ENCODE data around the gene MAST2. TPM values are rescaled to one million over a fixed set of nuclear protein-coding genes. Genes with fewer than 3 reads are reported as not detected.
"Not testable (repeated sequence)": the region's sequence is repeated elsewhere in the genome, so short reads cannot be mapped to it uniquely, and the experiment has no call there.

Gene MAST2
- total RNA-seq, 1 experiment from 2014 or later = 11.1 TPM

DNA sequence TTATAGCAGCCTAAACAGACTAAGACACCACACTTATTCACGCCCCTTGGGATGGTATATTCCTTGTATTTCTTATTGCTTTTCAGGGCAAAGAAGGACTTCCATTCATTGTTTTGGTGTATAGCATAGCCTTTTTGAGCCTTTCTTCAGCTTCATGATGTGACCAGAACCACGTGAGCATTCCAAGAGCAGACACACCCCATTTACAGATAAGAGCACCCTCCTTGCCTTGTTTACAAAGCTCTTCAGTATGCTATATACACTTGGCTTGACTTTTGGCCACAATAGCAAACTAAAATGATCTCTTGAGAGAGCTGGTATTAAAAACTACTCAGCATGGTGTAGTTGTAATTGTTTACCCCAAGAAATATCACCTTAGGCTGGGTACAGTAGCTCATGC lies 250.3 kb downstream of the MAST2 start:
- DNase-seq (ENCODE audit: extremely low read depth, low read depth) = no peak

DNA sequence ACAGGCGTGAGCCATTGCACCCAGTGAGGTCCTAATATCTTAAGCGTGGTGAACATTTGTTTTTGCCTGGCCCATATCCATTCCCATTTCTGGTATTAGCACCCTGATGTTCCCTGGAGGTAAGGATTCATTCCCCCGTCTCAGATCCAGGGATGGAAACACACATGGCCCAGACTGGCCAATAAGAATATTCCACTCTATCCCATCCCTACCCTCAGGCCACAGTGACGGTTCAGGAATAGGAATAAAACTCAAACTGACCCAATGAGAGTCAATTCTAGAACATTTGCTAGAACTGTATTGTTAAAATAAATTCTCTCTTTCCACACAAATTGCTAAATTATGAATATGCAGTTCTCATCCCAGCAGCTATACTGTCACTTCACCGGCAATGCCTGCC lies 252.9 kb downstream of the MAST2 start:
- no peak for DNase-seq (ENCODE audit: extremely low read depth, low read depth)

DNA sequence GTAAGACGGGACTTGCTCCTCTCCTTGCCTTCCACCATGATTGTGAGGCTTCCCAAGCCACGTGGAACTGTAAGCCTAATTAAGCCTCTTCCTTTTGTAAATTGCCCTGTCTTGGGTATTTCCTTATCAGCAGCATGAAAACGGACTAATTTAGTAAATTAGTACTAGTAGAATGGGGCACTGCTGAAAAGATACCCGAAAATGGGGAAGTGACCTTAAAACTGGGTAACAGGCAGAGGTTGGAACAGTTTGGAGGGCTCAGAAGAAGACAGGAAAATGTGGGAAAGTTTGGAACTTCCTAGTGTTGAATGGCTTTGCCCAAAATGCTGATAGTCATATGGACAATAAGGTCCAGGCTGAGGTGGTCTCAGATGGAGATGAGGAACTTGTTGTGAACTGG lies 253.8 kb downstream of the MAST2 start:
- DNase-seq (ENCODE audit: extremely low read depth, low read depth) = not testable (repeated sequence)

DNA sequence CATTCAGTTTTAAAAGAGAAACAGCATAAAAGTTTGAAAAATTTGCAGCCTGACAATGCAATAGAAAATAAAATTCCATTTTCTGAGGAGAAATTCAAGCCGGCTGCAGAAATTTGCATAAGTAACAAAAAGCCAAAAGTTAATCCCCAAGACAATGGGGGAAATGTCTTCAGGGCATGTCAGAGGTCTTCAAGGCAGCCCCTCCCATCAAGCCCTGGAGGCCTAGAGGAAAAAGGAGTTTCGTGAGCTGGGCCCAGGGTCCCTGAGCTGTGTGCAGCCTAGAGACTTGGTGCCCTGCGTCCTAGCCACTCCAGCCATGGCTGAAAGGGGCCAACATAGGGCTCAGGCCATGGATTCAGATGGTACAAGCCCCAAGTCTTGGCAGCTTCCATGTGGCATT lies 254.4 kb downstream of the MAST2 start:
- no peak for DNase-seq (ENCODE audit: extremely low read depth, low read depth)

DNA sequence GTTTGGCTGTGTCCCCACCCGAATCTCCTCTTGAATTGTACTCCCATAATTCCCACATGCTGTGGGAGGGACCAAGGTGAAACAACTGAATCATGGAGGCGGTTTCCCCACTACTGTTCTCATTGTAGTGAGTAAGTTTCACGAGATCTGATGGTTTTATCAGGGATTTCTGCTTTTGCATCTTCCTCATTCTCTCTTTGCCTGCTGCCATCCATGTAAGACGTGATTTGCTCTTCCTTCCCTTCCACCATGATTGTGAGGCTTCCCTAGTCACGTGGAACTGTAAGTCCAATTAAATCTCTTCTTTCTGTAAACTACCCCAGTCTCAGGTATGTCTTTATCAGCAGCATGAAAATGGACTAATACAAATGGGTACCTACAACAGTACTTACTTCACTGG lies 255.5 kb downstream of the MAST2 start:
- DNase-seq (ENCODE audit: extremely low read depth, low read depth) = no peak

DNA sequence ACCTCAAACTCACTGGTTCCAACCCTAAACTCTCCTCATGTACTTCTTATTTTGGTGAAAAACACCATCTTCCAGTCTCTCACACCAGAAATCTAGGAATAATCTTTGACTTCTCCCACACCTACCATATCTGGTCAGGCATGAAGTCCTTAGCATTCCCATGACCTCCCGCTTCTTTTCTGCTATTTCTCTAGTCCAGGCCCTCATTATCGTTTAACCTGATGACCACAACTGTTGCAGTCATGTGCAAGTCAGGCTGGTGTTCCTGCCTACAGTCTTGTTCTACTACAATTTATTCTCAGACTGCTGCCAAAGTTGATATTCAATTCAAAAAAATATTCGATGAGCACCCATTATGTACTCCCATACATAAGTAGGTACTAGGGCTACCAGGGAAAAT lies 257.7 kb downstream of the MAST2 start:
- no peak for DNase-seq (ENCODE audit: extremely low read depth, low read depth)

DNA sequence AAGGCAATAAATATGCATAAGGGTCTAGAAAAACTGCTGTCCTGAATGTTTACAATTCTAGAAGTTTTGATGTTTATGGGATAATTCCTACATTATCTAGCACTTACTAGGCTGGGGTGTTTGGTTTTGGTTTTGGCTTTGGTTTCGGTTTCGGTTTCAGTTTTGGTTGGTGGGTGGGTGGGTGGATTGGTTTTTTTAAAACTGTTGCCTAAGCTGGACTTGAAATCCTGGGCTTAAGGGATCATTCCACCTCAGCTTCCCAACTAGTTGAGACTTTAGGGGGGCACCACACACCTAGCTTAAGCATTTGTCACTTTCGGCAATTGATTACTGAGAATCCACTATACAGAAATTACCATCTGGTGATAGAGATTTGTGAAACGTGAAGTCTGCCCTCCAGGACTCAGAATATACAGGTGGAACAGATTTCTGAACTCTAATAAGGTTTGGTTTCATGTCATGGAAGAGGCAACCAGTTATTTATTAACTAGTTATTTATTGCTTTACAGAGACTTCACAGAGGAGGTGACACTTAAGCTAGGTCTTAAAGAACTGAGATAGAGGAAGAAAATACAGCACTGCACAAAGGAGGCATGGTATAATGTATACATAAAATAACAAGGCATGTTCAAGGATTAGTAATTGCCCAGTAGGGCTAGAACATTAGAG lies 259.4 kb downstream of the MAST2 start:
- DNase-seq (ENCODE audit: extremely low read depth, low read depth) = no peak

DNA sequence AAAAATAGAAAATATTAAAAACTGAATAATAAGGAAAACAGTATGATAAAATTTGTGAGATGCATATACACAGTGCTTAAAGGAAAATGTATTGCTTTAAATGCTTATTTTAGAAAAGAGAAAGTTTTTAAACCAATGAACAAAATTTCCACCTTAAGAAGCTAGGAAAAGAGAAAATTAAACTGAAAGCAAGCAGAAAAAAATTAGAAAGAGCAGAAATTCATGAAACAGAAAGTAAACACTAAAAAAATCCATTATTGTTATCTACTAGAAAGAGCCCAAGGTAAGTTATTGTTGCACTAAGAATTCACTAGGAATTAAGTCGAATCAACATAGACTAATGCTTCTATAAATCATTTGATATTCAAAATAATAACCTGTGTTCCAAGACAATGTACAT lies 261.3 kb downstream of the MAST2 start:
- DNase-seq (ENCODE audit: extremely low read depth, low read depth) = no peak

DNA sequence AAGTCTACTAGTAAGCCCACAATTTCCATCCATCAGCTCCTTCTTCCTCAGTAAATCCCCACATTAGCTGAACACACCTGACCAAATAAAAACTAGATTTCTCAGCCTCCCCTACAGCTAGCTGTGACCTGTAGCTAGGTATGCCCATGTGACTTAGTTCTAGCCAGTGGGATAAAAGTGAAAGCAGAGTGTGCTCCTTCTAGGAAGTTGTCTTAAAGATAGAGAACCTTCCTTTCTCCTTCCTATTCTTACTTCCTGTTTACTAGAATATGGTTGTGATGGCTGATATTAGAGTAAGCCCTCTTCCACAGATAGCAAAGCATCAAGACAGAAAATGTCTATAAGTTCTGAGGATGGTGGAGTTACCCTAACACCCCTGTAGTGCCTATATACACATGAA lies 262.0 kb downstream of the MAST2 start:
- DNase-seq (ENCODE audit: extremely low read depth, low read depth) = no peak

DNA sequence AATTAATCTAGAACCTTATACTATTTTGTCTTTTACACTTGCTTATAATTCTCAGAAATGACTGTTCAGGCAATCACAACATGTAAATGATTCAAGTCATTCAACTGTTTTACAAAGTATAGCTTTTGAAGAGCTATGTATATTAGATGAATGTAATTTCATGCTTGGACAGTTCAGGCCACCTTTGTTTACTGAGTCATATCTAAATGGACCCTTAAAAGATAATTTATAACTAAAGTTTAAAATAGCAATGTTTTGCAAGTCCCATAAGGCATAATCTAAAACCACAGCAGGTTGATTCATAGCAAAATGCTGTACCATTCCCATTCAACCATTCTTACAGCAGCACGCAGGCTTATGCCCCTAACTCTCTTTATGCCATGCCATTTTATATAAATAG lies 264.2 kb downstream of the MAST2 start:
- DNase-seq (ENCODE audit: extremely low read depth, low read depth) = no peak

DNA sequence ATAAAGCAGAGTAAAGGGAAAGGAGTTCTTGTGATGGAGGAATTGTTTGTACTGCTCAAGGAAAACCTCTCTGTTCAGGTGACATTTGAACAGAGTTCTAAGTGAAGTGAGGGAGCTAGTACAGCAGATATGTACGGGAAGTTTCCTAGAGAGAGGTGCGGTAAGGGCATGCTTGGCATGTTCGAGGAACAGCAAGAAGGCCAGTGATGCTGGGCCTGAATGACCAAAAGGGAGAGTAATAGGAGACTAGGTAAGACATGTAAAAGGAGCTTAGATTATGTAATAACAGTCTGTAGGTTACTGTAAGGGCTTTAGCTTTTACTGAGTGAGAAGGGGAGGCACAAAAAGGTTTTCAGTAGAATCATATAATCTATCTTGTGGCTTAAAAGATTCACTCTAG lies 265.1 kb downstream of the MAST2 start:
- no peak for DNase-seq (ENCODE audit: extremely low read depth, low read depth)

DNA sequence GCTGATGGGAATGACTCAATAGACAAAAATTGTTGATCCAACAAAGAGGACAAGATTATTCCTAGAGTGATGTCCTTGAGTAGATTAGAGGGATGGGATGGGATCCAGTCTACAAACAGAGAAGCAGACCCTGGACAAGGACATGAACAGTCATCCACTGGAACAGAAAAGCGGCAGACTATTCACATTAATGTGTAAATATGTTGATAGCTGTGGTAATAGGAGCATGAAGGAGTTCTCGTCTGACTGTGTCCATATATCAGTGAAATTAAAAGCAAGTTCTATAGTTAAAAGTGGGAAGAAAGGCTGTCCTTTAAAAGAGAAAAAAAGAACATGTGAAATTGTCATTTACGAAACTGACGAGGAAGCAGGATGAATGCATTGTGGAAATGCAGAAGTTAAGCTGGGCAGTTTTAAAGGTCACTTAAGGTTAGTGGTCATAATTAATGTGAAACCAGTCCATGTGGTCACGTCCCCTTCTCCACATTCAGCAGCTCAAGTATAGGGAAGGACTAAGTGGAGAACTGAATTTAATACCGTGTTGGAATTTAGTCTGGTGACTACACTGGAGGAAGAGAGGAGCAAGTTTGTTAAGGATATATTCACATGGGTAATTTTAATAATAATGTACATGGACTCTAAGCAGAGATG lies 266.9 kb downstream of the MAST2 start:
- no peak for DNase-seq (ENCODE audit: extremely low read depth, low read depth)

DNA sequence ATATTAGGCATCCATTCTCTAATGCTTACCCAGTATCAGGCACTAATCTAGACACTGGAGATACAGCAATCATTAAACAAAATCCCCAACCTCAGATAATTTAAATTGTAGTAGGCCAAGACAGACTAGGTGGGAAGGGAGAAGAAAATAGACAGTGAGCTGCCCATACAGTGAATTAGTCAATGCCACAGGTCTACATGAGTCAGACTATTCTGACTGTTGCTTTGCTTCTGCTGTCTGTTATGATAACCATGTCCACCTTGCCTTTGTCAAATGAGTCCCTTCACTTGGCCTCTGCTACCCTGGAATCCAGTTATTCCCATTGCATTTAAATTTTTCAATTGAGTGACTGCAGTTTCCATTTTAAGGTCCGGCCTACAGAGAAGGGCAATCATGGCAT lies 269.6 kb downstream of the MAST2 start:
- no peak for DNase-seq (ENCODE audit: extremely low read depth, low read depth)

DNA sequence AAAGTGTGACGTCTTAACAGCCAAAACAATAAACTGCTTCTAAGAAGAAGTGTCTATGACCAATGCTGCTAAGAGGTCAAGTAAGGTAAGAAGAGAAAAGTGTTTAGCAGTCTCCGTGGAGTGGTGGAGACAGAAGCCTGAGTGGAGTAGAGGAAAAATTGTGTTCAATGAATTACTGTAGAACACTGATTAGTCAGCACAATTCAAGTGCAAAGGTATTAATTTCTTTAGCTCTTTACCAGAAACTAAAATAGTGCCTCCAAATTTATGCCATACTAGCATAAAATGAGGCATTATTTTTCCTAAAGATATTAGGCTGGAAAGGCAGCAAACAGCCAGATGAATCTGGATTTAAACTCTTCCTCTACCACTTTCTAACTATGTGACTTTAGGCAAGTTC lies 272.9 kb downstream of the MAST2 start:
- no peak for DNase-seq (ENCODE audit: extremely low read depth, low read depth)

DNA sequence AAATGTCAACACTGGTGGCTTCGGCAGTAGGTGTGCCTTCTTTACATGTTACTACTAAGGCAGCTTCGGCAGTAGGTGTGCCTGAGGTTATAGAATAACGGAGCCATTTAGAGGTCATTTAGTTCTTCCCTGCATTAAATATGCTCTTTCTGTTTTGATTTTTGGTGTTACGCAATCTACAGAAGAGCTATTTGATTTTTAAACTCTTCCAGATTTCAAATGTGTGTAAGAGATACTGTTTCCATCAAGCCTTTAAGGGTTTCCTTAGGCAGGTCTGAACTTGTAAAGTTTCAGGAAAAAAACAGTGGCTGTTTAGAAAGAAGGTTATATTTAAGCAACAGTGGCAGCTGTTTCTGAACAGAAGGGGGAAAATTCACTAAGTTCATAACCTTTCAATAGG lies 274.2 kb downstream of the MAST2 start:
- no peak for DNase-seq (ENCODE audit: extremely low read depth, low read depth)

DNA sequence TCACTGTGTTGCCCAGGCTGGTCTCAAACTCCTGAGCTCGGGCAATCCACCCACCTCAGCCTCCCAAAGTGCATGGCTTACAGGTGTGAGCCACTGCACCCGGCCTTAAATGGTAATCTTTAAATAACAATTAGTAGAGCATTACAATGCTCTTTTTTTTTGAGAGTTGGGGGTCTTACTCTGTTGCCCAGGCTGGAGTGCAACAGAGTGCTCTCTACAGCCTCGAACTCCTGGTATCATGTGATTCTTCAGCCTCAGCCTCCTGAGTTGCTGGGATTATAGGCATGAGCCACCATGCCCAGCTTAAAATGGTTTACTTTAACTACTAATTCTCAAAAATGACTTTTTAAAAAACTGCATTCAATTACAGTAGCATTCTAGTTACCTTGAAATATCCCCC lies 276.8 kb downstream of the MAST2 start:
- no peak for DNase-seq (ENCODE audit: extremely low read depth, low read depth)

DNA sequence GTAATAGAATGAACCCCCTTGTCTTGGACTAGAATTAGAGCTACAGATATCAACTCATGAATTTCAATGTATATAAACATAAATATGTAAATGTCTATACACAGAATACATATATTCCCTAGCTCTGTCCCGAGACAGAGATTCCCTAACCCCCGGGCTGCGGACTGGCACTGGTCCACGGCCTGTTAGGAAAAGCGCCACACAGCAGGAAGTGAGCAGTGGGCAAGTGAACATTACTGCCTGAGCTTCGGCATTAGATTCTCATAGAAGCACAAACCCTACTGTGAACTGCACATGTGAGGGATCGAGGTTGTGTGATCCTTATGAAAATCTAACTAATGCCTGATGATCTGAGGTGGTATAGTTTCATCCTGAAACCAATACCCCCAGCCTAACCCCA lies 277.8 kb downstream of the MAST2 start:
- no peak for DNase-seq (ENCODE audit: extremely low read depth, low read depth)

DNA sequence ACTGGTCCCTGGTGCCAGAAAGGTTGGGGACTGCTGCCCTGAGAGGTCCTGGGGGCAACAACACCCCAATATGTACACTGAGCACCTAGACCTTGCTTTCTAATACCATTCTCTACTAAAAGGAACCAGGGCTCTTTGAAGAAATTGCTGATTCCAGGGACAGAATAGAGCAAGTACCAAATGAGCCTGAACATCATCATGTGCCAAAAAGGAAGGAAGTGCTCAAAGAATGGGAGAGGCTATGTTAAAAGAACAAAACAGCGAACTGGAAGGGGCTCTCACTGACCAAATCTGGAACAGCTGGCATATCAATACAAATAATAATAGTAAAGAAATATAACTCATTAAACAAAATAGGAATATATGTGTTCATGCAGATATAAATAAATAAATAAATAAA lies 278.2 kb downstream of the MAST2 start:
- no peak for DNase-seq (ENCODE audit: extremely low read depth, low read depth)

DNA sequence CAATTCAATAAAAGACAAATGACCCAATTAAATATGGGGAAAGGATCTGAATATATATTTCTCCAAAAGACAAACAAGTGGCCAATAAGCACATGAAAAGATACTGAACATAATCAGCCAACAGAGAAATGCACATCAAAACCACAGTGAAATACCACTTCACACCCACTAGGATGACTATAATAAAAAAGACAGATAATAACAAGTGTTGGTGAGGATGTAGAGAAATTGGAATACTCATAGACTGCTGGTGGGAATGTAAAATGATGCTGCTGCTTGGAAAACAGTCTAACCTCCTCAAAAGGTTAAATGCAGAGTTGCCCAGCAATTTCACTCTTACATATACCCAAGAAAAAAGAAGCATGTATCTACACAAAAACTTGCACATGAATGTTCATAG lies 280.2 kb downstream of the MAST2 start:
- no peak for DNase-seq (ENCODE audit: extremely low read depth, low read depth)

DNA sequence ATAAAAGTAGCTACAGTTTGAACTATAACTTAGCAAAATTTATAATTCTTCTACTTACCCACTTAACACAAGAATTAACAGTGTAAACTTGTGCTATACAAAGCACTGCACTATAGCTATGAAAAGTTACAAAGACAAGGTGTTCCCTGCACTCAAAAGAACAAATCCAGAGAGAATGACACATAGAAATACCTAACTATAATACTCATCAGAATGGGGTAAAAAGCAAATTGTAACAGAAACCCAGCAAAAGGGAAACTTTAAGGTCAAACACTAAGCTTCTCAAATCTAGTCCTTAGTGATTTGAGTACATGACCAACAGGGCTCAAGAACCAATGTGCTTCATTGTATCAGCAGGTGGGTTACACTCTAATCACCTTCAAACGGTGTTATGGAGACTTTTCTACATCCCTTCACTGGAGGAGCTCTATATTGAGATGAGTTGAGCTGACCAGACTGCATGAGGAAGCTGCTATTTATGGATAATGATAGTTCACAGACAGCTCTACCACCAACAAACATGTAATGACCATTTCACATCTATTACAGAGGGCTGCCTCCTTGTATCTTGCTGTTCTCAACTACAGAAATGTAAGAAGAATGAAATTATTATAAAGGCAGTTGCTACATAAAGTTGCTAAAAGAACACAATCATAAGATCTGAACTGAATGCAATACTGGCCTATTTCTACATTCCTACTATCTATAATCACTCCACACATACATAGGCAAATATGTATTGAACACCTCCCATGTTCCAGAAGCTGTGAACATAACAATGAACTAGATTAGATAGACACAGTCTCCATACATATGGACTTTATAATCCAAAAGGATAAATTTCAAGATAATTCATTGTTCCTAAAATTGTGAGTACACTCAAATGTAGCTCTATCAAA lies 281.4 kb downstream of the MAST2 start:
- DNase-seq (ENCODE audit: extremely low read depth, low read depth) = no peak

All from NCI-H460 (cell line).